HG02610 (cell line): ENCODE measurements around the gene CCM2L.

Source experiments
- ATAC-seq: cut with Tn5 transposase; IDR thresholded peaks from one replicate; pipeline ENCODE4 v1.9.1; 2021; ENCODE audit warnings: mild to moderate bottlenecking, moderate library complexity; ENCODE audit not compliant: unreplicated experiment

The CCM2L gene

DNA sequence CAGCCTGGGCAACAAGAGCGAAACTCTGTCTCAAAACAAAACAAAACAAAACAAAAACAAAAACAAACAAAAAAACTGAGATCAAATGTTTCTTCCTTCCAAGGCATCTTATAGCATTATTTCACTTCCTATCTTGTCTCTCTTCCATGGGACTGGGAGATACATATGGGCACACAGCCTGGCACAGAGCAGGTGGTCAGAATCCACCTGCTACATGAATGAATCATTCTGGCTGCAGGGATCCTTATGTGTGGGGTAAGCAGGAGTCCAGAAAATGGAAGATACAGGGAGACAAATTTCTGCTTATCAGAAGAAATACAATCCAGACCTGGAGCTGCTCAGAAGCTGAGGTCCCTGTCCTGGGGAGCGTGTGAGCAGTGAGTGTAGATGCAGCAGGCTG is 18.2 kb upstream of the CCM2L start:
- ATAC-seq = no peak

DNA sequence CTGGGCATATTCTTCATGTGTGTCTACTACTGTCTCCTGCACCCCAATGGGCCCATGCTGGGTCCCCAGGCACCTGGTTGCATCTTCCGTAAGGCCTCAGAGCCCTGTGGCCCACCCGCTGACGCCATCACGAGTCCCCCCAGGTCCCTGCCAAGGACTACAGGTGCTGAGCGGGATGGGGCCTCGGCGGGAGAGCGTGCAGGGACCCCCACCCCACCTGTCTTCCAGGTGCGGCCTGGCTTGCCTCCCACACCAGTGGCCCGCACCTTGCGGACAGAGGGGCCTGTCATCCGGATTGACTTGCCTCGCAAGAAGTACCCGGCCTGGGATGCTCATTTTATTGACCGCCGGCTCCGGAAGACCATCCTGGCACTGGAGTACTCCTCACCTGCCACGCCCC is 13.2 kb upstream of the CCM2L start:
- no peak for ATAC-seq

DNA sequence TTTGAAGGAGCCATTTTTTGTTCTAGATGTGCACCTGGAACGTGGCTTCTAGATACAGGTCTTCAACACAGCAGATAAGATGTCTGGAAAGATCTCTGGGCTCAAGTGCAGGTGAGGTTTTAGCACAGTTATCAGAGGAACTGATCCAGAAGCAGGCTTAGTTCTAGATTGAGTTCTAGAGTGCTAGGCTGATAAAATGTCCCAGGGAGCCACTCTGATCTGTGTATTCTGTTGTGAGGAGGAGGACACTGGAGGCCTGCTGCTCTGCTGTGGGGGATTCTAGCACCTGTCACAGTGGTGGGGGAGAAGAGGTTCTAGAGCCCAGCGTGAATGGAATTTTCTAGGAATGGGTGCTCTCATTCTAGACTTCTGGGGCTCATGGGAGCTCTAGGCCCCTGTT is 12.0 kb upstream of the CCM2L start:
- no peak for ATAC-seq

DNA sequence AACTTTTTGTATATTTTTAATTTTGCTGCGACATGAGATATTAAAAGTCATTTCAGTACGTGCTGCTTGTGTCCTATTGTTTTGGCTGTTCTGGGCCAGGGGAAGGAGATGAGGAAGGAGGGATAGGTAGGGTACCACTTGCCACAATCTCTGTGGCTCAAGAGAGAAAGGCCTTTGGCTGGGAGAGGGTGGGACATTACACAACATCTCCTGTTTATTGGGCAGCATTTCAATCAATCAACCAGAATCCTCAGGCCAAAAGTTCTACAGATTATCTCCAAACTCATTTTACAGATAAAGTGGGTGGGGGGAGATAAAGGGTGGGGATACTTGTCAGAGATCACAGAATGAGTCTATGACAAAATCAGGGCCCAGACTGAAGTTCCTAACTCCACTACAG is 6.9 kb upstream of the CCM2L start:
- ATAC-seq = no peak

DNA sequence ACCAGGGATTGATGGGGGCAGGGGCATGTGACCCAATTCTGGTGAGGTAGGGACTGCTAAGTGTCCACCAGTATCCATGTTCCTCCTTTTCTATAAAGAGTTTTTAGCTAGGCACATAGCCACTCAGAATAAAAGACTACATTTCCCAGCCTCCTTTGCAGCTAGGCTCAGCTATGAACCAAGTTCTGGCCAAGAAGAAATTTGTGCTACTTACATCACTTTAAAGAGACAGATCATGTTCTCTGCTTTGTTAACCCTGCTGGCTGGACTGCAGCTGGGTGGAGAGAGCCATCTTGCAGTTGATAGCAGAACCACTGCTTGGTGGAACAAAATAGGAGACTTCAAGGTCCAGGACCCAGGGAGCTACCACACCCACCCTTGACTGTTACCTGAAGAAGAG is 5.3 kb upstream of the CCM2L start:
- ATAC-seq = no peak

DNA sequence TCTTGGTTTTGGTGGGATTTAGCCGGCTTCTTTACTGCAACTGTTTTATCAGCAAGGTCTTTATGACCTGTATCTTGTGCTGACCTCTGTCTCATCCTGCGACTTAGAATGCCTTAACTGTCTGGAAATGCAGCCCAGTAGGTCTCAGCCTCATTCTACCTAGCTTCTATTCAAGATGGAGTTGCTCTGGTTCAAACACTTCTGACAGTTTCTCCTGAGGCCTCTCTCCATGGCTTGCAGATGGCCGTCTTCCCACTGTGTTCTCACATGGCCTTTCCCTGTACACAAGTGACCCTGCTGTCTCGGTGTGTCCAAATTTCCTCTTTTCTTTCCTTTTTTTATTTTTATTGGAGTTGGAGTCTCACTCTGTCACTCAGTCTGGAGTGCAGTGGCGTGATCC is 4.2 kb upstream of the CCM2L start:
- no peak for ATAC-seq

DNA sequence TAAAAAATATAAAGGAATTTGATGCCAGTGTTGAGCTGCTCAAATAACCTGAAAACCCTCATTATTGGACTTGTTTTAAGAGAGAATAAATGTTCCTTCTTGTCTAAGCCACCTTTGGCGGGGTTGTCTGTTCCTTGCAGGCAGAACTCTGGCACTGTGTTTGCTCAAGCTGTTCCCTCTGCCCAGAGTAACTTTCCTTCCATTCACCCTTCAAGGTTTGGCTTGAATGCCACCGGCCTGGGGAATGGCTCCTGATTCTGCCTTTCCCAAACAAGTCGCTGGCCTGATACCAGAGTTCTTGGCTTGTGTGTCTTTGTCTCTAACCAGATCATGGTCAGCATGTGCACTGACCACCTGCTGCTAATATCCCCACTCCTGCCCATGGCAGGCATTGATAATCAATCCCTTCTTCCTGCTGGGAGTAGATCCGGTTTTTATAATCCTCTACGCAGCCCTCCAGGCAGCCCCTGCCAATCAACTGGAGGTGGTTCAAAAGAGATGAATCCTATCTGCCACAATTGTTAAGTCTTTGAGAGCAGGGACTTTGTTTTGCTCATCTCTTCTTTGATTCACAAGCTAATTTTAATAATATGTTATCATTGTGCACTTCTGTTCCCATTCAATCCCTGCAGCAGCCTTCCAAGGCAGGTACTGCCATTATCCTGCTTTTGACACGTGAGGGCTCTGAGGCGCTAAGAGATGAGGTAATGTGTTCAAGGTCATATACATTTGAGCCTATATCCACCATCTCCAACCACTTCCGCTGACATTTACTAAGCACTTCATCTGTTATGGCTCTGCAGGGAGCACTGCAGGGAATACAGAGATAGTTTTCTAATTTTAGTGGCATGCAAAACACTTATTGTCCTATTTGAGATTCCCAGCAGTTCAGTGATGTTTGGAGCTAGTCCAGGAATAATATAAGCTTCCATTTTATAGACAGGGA is 3.1 kb upstream of the CCM2L start:
- ATAC-seq = no peak

DNA sequence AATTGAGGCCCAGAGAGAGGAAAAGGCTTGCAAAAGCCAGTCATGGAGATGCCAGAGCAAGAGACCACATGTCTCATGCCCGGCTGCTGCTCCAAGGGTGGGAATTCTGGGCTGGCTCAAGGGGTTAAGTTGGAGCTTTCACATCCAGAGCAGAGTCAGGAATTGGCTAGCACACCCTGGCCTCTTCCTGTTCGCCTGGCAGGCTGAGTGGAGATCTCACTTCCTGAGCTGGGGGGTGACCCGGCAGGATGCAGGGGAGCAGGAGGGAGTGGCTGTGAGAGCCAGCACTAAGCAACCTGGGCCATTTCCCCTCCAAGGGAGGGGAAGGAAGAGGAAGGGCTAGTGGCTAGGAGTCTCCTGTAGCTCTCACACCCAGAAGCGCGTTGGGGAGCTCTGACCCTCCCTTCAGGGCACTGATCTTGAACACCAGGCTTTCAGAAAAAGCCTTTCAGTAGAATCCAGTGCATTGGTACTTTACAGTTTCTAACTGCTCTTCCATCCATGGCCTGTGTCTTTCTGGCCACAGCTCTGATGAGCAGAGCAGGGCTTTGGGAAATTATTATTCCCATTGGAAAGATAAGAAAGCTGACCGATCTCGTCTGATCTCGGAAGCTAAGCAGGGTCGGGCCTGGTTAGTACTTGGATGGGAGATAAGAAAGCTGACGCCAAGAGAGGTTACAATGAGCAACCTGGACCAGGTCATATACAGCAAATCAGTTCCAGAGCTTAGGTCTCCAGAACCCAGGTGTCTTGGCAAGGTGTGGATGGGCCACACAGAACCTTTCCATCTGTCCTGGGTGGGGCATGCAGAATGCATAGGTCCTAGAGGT is 2.2 kb upstream of the CCM2L start:
- no peak for ATAC-seq

DNA sequence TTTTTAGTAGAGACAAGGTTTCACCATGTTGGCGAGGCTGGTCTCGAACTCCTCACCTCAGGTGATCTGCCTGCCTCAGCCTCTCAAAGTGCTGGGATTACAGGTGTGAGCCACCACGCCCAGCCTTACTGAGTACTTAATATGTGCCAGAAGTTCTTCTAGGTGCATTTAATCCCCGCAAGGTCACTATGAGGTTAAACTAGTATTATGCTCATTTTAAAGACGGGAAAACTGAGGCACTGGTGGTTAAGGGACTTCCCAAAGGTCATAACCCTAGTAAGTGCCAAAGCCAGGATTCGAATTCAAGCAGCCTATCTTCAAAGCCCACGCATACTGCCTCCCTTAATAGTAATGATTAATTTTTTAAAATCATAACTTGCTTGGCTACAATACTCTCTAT is 674 bp upstream of the CCM2L start:
- no peak for ATAC-seq

DNA sequence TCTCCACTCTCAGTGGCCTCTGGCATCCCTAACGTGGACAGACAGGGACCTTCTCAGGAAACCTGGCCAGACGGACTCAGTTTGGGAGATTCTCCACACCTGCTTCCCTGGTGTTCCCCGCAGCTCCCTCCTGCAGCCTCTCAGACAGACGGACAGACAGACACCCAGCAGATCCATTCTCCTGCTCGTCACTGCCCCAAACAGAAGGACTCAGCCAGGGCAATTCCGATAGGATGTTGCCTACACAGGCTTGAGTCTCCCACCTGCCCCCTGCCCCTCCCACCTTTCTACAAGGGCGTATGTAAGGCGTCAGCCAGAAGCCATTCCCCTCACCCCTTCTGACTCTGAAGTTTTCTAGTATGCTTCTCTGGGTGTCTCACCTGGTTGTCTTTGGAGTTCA is 428 bp downstream of the CCM2L start:
- ATAC-seq = no peak

DNA sequence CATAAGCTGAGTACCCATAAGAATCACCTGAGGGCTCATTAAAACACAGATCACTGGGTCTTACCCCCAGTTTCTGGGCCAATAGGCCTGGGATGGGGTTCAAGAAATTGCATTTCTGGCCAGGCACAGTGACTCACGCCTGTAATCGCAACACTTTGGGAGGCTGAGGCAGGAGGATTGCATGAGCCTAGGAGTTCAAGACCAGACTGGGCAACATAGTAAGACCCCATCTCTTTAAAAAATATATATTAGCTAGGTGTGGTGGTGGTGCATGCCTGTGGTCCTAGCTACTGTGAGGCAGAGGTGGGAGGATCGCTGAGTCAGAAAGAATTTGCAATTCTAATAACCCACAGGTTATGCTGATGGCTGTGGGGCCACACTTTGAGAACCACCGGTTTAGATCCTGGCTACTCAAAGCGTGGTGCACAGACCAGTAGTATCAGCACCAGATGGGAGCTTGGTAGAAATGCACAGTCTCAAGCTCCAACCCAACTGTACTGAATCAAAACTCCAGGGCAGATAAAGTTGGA is 2.0 kb downstream of the CCM2L start:
- no peak for ATAC-seq

DNA sequence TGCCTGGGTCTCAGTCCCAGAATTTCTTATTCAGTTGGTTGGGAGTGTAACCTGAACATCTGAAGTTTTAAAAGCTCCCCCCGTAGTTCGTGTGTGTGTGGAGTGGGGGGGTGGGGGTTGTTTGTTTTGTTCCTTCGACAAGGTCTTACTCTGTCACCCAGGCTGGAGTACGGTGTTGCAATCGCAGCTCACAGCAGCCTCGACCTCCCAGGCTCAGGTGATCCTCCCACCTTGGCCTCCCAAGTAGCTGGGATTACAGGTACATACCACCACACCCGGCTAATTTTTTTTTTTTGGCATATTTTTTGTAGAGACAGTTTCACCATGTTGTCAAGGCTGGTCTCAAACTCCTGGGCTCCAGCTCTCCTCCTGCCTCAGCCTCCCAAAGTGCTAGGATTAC is 3.1 kb downstream of the CCM2L start:
- ATAC-seq = no peak

DNA sequence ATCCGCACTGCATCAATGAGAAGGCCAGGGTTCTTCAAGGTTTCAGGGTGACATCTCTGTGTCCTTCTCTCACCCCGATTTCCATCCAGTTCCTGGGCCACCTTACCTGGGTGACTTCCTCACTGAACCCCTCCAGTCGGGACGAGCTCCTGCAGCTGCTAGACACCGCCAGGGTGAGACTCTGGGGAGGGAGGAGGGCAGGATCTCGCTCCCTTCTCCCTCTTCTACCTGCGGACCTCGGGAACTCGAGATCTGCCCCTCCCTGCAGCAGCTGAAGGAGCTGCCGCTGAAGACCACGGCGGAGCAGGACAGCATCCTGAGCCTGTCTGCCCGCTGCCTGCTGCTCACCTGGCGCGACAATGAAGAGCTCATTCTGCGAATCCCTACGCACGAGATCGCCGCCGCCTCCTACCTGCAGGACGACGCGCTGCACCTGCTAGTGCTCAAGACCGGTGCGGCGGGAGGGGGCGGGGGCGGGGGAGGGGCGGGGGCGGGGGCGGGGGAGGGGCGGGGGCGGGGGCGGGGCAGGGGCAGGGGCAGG is 7.5 kb downstream of the CCM2L start:
- no peak for ATAC-seq

DNA sequence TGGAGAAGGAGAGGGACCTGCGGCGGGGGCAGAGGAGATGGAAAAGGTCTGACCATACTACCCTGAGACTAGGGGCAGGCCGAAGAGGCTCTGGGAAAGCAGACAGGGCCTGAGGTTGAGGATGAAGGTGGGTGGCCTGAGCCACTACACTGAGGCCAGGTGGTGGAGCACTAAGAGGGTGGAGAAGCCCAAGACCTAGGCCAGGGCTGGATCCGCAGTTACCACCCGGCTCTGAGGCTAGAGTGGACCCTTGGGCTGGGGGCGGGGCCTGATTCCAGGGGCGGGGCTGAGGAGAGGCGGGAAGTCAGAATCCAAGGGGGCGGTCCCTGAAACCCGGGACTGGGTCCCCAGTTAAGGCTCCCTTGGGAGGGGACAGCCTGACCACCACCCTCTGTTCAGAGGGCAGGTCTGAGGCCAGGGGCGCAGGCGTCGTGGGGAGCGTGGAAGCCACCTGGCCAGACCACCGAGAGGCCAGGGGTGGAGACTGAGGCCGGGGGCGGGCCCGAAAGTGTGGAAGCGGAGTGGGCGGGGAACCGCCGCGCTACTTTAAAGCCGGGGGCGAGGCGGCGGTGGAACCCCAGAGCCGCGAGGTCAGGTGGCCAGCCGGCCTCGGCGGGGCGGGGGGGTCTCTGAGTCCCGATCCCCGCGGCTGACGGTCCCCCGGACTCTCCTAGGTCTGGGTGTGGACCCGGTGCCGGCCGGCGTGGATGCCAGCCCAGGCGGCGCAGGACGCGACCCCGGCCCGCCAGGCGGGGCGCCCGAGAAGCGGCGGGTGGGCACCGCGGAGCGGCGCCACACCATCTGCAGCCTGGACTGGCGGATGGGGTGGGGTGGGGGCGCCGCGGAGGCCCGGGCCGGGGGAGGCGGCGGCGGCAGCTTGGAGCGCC is 8.3 kb downstream of the CCM2L start:
- ATAC-seq = no peak

DNA sequence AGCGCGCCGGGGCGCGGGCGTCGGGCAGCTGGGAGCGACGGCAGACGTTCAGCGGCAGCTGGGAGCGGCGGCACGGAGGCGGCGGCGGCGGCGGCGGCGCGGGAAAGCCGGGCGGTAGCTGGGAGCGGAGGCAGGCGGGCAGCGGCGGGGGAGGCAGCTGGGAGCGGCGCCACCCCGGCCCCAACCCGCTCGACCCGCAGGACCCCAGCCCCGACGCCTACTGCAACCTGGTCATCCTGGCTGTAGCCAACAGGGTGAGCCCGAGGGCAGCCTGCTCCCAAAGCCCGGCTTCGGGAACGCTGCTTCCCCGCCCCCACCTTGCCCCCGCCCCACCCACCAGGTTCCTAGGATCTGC is 8.9 kb downstream of the CCM2L start:
- ATAC-seq = no peak

DNA sequence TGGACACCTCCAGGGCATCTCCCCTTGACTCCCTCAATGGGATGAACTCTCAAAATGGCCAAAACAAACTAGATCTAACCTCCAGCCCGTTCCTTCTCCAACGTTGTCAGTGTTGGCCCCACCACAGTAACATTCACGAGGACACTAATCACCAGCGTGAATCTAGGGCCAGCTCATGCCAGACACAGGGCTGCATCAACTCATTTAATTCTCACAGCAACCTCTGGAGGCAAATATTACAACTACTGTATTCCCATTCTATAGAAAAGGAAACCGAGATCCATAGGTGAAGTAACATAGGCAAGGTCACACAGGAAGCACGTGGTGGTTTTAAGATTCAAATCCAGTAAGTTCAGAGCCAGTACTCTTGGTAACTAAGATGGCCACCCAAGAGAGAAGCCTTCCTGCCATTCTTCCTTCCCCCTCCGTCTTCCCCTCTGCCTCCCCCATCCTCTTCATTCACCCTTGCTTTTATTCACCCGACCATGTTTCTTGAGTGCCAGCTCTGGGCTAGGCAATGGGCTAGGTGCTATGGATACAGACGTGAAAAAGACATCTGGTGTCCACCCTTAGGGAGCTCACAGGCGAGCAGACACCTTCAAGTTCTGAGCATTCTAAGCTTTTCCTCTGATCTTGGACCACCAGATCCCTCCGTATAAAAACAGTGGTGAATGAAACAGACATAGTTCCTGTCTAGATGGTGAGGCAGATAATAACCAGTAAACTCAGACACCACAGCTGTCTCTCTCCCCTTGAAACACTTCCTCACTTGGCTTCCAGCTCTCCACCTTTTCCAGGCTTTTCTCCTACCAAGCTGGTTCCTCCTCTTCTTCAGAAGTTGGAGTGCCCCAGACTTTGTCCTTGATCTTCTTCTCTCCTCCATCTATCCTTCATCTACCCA is 9.6 kb downstream of the CCM2L start:
- no peak for ATAC-seq

DNA sequence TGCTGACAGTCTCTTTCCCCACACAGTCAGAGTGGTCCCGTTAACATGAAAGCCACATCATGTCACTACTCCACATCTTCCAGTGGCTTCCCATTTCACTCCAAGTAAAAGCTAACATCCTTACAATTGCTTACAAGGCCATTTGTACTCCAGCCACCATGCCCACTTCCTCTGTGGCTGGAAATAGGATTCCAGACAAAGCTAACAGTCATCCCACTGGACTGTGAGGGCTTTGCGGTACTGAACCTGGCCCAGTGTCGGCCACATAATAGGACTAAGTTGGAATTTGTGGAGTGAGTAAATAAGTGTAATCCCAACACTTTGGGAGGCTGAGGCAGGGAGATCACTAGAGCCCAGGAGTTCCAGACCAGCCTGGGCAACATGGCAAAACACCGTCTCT is 10.9 kb downstream of the CCM2L start:
- ATAC-seq = no peak

DNA sequence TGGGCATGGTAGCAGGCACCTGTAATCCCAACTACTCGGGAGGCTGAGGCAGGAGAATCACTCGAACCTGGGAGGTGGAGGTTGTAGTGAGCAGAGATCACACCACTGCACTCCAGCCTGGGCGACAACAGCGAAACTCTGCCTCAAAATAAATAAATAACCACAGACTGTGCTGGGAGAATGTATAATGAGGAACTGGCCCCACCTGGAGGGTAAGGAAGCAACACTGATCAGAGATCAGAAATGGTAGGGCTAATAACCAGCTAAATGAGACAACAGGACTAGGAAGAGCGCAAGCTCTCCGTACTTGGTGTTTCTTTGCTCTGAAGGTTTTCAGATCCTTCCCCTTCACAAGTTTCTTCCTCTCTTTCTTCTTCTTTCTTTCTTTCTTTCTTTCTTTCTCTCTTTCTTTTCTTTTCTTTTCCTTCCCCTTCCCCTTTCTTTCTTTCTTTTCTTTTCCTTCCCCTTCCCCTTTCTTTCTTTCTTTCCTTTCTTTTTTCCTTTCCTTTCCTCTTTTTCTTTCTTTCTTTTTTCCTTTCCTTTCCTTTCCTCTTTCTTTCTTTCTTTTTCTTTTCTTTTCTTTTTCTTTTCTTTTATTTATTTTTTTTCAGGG is 14.6 kb downstream of the CCM2L start:
- no peak for ATAC-seq

DNA sequence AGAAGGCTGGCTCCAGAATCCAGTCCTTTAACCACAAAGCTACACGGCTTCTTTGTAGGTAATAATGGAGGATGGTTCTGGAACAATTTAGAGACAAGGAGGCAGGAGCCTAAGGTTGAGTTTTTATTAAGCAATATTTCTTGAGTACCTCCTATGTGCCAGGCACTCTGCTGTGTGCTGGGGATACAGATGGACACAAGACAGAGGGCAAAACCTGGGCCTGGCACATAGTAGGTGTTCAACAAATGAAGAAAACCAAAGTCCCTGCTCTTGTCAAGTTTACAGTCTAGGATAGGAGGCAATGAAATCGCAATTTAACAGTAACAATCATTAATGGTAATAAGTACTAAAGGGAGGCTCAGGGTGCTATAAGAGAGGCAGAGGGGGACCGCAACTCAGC is 17.4 kb downstream of the CCM2L start:
- no peak for ATAC-seq
